ENCODE data around the gene APCDD1L. TPM values are rescaled to one million over a fixed set of nuclear protein-coding genes. Genes with fewer than 3 reads are reported as not detected.

The APCDD1L gene
- total RNA-seq, 2 experiments from 2014 or later = not detected

DNA sequence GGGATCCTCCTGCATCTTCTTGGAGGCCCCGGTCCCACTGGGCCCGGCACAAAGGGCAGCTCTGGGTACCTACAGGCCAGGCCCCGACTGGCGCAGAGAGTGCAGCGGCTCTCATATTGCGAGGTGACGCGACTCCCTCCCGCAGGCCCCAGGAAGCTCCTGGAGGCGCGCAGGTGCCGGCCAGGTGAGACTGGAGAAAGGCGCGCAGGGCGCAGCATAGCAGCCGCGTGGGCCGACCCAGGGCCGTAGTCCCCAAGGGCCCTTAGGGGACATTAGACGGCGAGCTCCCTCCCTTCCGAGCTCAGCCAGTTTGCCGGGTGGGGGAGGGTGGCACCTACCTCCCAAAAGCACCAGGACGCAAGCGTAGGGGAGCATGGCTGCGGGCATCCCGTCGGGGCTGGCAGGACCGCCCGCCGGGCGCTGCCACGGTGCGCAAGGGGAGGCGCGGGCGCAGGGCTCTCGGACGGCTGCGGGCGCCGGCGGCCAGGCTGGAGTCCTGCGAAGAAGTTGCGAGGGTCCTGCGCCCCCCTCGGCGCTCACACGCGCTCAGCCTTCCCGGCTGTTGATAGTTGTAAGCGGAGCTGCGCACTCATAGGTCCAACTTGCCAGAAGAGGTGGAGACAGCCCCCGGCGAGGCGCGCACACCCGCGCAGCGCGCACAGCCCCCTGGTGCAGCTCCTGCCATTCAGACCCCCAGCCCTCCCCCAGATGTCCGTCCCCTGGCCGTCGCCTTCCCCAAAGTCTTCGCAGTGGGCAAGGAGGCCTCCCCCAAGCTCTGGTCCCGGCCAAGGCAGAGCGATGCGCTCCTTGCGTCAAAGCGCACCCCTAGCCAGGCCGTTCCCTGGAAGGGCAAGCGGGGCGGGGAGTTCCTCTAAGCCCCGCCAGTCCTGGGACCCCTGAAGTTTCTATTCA, 622 bp downstream of the APCDD1L start:
- H3K4me1 Mint-ChIP-seq (ENCODE audit: low read depth) = no peaks in the 10 kb centered on the region
- intact Hi-C loops (cut with micrococcal nuclease) = no loop called here
- H3K27ac Mint-ChIP-seq = no peak overlapping the region
- no peaks in the 10 kb centered on the region for H3K36me3 Mint-ChIP-seq (ENCODE audit: low read depth)
- no peak overlapping the region for H3K4me3 Mint-ChIP-seq
- H3K9me3 Mint-ChIP-seq = no peaks in the 10 kb centered on the region
- H3K27me3 Mint-ChIP-seq = peaks cover 21% of the 10 kb centered on the region
- ATAC-seq = no peak
- DNase-seq = no peak
- TF ChIP-seq CTCF (IDR thresholded peaks at IDR 0.05) = no peak
- CTCF ChIA-PET = no interaction called here
- POLR2A ChIA-PET = no interaction called here

- no peak for ATAC-seq
Observed at GRCh38 chr20:58513580-58514285, 1.5 kb downstream of the APCDD1L start.

GRCh38 chr20:58512808-58513552, 2.2 kb downstream of the APCDD1L start:
- Mint-ChIP-seq H3K4me1 (ENCODE audit: low read depth) (no peaks in the 10 kb centered on the region), H3K9me3 (no peaks in the 10 kb centered on the region), H3K36me3 (ENCODE audit: low read depth) (no peaks in the 10 kb centered on the region), H3K27ac (no peak overlapping the region), H3K4me3 (no peak overlapping the region), H3K27me3 (peaks cover 21% of the 10 kb centered on the region)
- no peak for DNase-seq
- POLR2A ChIA-PET = no interaction called here
- intact Hi-C loops (cut with micrococcal nuclease) = no loop called here
- no peak for TF ChIP-seq CTCF (IDR thresholded peaks at IDR 0.05)
- ATAC-seq = no peak
- CTCF ChIA-PET = interaction anchor here (2.1 kb wide), 1 partner anchor 32 kb away, joined by 9 read pairs; no protein-coding TSS in a partner anchor

More at GRCh38 chr20:58513580-58514285, 1.5 kb downstream of the APCDD1L start:
- Mint-ChIP-seq H3K4me1 (ENCODE audit: low read depth) (no peaks in the 10 kb centered on the region), H3K4me3 (no peak overlapping the region), H3K27me3 (peaks cover 21% of the 10 kb centered on the region), H3K9me3 (no peaks in the 10 kb centered on the region), H3K27ac (no peak overlapping the region), H3K36me3 (ENCODE audit: low read depth) (no peaks in the 10 kb centered on the region)
- no peak for TF ChIP-seq CTCF (IDR thresholded peaks at IDR 0.05)
- no peak for DNase-seq
- intact Hi-C loops (cut with micrococcal nuclease) = no loop called here
- CTCF ChIA-PET = no interaction called here
- POLR2A ChIA-PET = no interaction called here

GRCh38 chr20:58511861-58512260, 3.3 kb downstream of the APCDD1L start:
- Mint-ChIP-seq H3K27ac (no peak overlapping the region), H3K27me3 (peaks cover 21% of the 10 kb centered on the region), H3K9me3 (peaks cover 6% of the 10 kb centered on the region), H3K36me3 (ENCODE audit: low read depth) (no peaks in the 10 kb centered on the region), H3K4me3 (no peak overlapping the region), H3K4me1 (ENCODE audit: low read depth) (no peaks in the 10 kb centered on the region)
- no peak for DNase-seq
- no peak for TF ChIP-seq CTCF (IDR thresholded peaks at IDR 0.05)
- POLR2A ChIA-PET = interaction anchor here (0.6 to 1.5 kb wide), 3 partner anchors 11 to 178 kb away, joined by 3 read pairs; no protein-coding TSS in a partner anchor
- no peak for ATAC-seq
- intact Hi-C loops (cut with micrococcal nuclease) = no loop called here
- CTCF ChIA-PET = interaction anchor here (2.1 kb wide), 1 partner anchor 31 kb away, joined by 9 read pairs; no protein-coding TSS in a partner anchor

Measured in activated CD8-positive, alpha-beta T cell treated with anti-CD3 and anti-CD28 coated beads for 36 hours (primary cell).